Activated CD8-positive, alpha-beta T cell treated with anti-CD3 and anti-CD28 coated beads for 36 hours (primary cell): ENCODE measurements around the gene UBQLN1. TPM values are rescaled to one million over a fixed set of nuclear protein-coding genes. Genes with fewer than 3 reads are reported as not detected.

Experiments used
- ATAC-seq: fragments of 200-7000 bp; cut with Tn5 transposase; one replicate; pipeline ENCODE4 v1.10.0; 2021; ENCODE audit warnings: mild to moderate bottlenecking, moderate library complexity
- CTCF ChIA-PET: fragments of 350-600 bp; sonication (Branson Sonifier 250); formaldehyde crosslinking; loops from one replicate; lab custom pipeline; 2021; ENCODE audit warnings: antibody characterized with exemption; lab: Charles Lee
- POLR2A ChIA-PET: fragments of 350-600 bp; sonication (Branson Sonifier 250); formaldehyde crosslinking; loops from one replicate; lab custom pipeline; 2021; ENCODE audit warnings: antibody characterized with exemption; lab: Charles Lee
- DNase-seq: peaks from one replicate; pipeline ENCODE4 v3.0.0-alpha.2; 2020
- H3K27ac Mint-ChIP-seq: one replicate; pipeline ENCODE4 v1.8.0; 2021; ENCODE audit warnings: mild to moderate bottlenecking, mixed read lengths
- H3K27me3 Mint-ChIP-seq: one replicate; pipeline ENCODE4 v1.8.0; 2021; ENCODE audit warnings: mixed read lengths
- H3K36me3 Mint-ChIP-seq: one replicate; pipeline ENCODE4 v1.8.0; 2021; ENCODE audit warnings: low read depth, mixed read lengths
- H3K4me1 Mint-ChIP-seq: one replicate; pipeline ENCODE4 v1.8.0; 2021; ENCODE audit warnings: low read depth, mixed read lengths
- H3K4me3 Mint-ChIP-seq: one replicate; pipeline ENCODE4 v1.8.0; 2021; ENCODE audit warnings: mild to moderate bottlenecking, moderate library complexity, mixed read lengths
- H3K9me3 Mint-ChIP-seq: one replicate; pipeline ENCODE4 v1.8.0; 2021; ENCODE audit warnings: mixed read lengths
- CTCF ChIP-seq: fragments of 200-600 bp; IDR thresholded peaks from one replicate; pipeline ENCODE4 v1.8.0; 2022; ENCODE audit warnings: antibody characterized with exemption, mild to moderate bottlenecking
- intact Hi-C: fragments of 100-400 bp; cut with micrococcal nuclease; formaldehyde crosslinking; loops from one replicate; pipeline ENCODE4 v1.10.0; 2022
- total RNA-seq, 2 experiments: library from RNA; stranded (reverse); gene quantifications; one replicate each; pipeline ENCODE4 v1.2.3, GENCODE V29; 2021

Gene UBQLN1
- total RNA-seq, 2 experiments from 2014 or later = 80.1 to 92.9 TPM

GRCh38 chr9:83699615-83700014, 8.1 kb downstream of the UBQLN1 start:
- Mint-ChIP-seq H3K36me3 (peaks cover 23% of the 10 kb centered on the region), H3K4me3 (no peak overlapping the region), H3K4me1 (peaks cover 63% of the 10 kb centered on the region), H3K9me3 (no peaks in the 10 kb centered on the region), H3K27ac (peak overlapping the region; percentile 78), H3K27me3 (no peaks in the 10 kb centered on the region)
- ATAC-seq (no peak), DNase-seq (no peak)
- ChIA-PET CTCF (interaction anchor here (1.4 to 1.5 kb wide), 2 partner anchors 12 to 14 kb away, joined by 4 to 5 read pairs; no protein-coding TSS in a partner anchor), POLR2A (interaction anchor here (1.0 kb wide), 1 partner anchor 23 kb away, joined by 3 read pairs; no protein-coding TSS in a partner anchor)
- intact Hi-C loops = loop anchor here (10.0 kb wide), 1 partner anchor 225 kb away; the partner anchor contains the start of gene KIF27
- no peak for TF ChIP-seq CTCF

GRCh38 chr9:83698976-83699585, 8.7 kb downstream of the UBQLN1 start:
- Mint-ChIP-seq H3K36me3 (peaks cover 25% of the 10 kb centered on the region), H3K4me3 (no peak overlapping the region)
- POLR2A ChIA-PET = interaction anchor here (1.0 kb wide), 1 partner anchor 8 kb away, joined by 4 read pairs; no protein-coding TSS in a partner anchor

GRCh38 chr9:83691492-83691891, 16.3 kb downstream of the UBQLN1 start:
- ChIA-PET CTCF (interaction anchor here (0.6 to 1.5 kb wide), 2 partner anchors 25 to 35 kb away, joined by 3 read pairs; no protein-coding TSS in a partner anchor), POLR2A (interaction anchor here (0.9 to 5.1 kb wide), 3 partner anchors 9 to 68 kb away, joined by 3 to 23 read pairs (median 4); partner anchors contain the start of genes IDNK and UBQLN1)
- Mint-ChIP-seq H3K4me3 (no peak overlapping the region), H3K9me3 (no peaks in the 10 kb centered on the region), H3K36me3 (peaks cover 20% of the 10 kb centered on the region), H3K27ac (no peak overlapping the region), H3K4me1 (peaks cover 74% of the 10 kb centered on the region), H3K27me3 (no peaks in the 10 kb centered on the region)
- no peak for DNase-seq
- TF ChIP-seq CTCF = no peak
- ATAC-seq = no peak
- intact Hi-C loops = no loop called here

More at GRCh38 chr9:83698976-83699585, 8.7 kb downstream of the UBQLN1 start:
- Mint-ChIP-seq H3K9me3 (no peaks in the 10 kb centered on the region), H3K27me3 (no peaks in the 10 kb centered on the region), H3K27ac (peak overlapping the region; percentile 78), H3K4me1 (peaks cover 64% of the 10 kb centered on the region)
- intact Hi-C loops = no loop called here
- no peak for TF ChIP-seq CTCF
- ATAC-seq (peak; percentile 63), DNase-seq (no peak)
- CTCF ChIA-PET = interaction anchor here (0.9 to 1.5 kb wide), 3 partner anchors 12 to 50 kb away, joined by 4 to 5 read pairs (median 4); no protein-coding TSS in a partner anchor

- intact Hi-C loops = loop anchor here (2.0 to 10.0 kb wide), 2 partner anchors 18 to 56 kb away; partner anchors contain the start of gene UBQLN1
- ChIA-PET CTCF (interaction anchor here (1.1 to 3.1 kb wide), 2 partner anchors 34 to 40 kb away, joined by 3 to 9 read pairs; no protein-coding TSS in a partner anchor), POLR2A (interaction anchor here (0.8 to 3.4 kb wide), 3 partner anchors 16 to 32 kb away, joined by 3 to 25 read pairs (median 3); partner anchors contain the start of gene UBQLN1)
- Mint-ChIP-seq H3K4me3 (no peak overlapping the region), H3K27me3 (no peaks in the 10 kb centered on the region), H3K4me1 (peaks cover 69% of the 10 kb centered on the region), H3K36me3 (peaks cover 20% of the 10 kb centered on the region), H3K9me3 (no peaks in the 10 kb centered on the region), H3K27ac (peak overlapping the region; percentile 60)
- ATAC-seq (peak; percentile 91), DNase-seq (no peak)
- TF ChIP-seq CTCF = no peak
These were observed 18.8 kb downstream of the UBQLN1 start for GRCh38 chr9:83688921-83689320.

- POLR2A ChIA-PET = no interaction called here
- Mint-ChIP-seq H3K36me3 (peaks cover 40% of the 10 kb centered on the region), H3K4me1 (peaks cover 28% of the 10 kb centered on the region), H3K27ac (peak overlapping the region; percentile 67), H3K27me3 (no peaks in the 10 kb centered on the region), H3K9me3 (no peaks in the 10 kb centered on the region), H3K4me3 (no peak overlapping the region)
- no peak for ATAC-seq
- no peak for DNase-seq
- CTCF ChIA-PET = interaction anchor here (0.7 kb wide), 1 partner anchor 27 kb away, joined by 3 read pairs; no protein-coding TSS in a partner anchor
- intact Hi-C loops = loop anchor here (10.0 kb wide), 1 partner anchor 63 kb away; no protein-coding TSS in a partner anchor
- TF ChIP-seq CTCF = no peak
These were observed 26.3 kb downstream of the UBQLN1 start for GRCh38 chr9:83681490-83681889.
